Activated T-cell treated with anti-CD3 and anti-CD28 coated beads, Interleukin-2, amount 50 U/mL, for 24 hours (primary cell): ENCODE data around the gene MAN1C1.

Experiments used
- DNase-seq: peaks from one replicate; pipeline ENCODE4 v3.0.0-alpha.2; 2020
- H3K27ac Mint-ChIP-seq: 2 replicates; pipeline ENCODE4 v1.8.0; 2020; ENCODE audit warnings: mild to moderate bottlenecking, mixed read lengths
- H3K27me3 Mint-ChIP-seq: 2 replicates; pipeline ENCODE4 v1.8.0; 2020; ENCODE audit warnings: mixed read lengths
- H3K36me3 Mint-ChIP-seq: 2 replicates; pipeline ENCODE4 v1.8.0; 2020; ENCODE audit warnings: low read depth, mixed read lengths
- H3K4me1 Mint-ChIP-seq: 2 replicates; pipeline ENCODE4 v1.8.0; 2020; ENCODE audit warnings: low read depth, mixed read lengths
- H3K4me3 Mint-ChIP-seq: 2 replicates; pipeline ENCODE4 v1.8.0; 2020; ENCODE audit warnings: mild to moderate bottlenecking, moderate library complexity, mixed read lengths
- H3K9me3 Mint-ChIP-seq: 2 replicates; pipeline ENCODE4 v1.8.0; 2020; ENCODE audit warnings: mixed read lengths

The MAN1C1 gene

DNA sequence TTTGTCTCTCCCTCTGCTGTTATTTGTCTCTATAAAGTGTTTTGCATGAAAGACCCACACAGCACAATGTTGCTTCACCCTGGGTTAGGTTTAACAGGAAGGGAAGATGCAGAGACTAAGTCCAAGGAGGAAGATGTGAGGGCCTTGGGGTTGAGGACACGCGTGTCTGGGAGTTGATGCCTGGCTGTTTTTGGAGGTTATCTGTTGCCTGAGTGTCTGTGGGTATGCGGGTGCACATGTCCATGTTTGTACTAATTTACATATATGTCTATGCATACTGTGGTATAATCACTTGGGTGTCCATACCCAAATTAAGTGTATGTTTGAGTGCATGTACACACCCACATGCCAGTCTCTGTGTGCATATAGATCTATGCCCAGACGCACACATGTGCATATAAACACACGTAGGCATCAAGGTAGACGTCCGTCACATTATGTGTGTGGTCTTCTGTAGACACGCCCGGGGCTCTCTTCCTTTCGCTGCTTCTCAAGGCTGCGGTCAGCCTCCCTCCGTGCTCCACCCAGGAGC is 962 bp upstream of the MAN1C1 start:
- Mint-ChIP-seq H3K4me3 (peak overlapping the region; percentile 51), H3K4me1 (peaks cover 49% of the 10 kb centered on the region), H3K36me3 (no peaks in the 10 kb centered on the region), H3K27ac (peak overlapping the region; percentile 3), H3K9me3 (no peaks in the 10 kb centered on the region), H3K27me3 (peaks cover 32% of the 10 kb centered on the region)
- no peak for DNase-seq

- Mint-ChIP-seq H3K36me3 (no peaks in the 10 kb centered on the region), H3K27ac (no peak overlapping the region), H3K4me1 (peaks cover 60% of the 10 kb centered on the region), H3K4me3 (peak overlapping the region; percentile 67), H3K9me3 (no peaks in the 10 kb centered on the region), H3K27me3 (peaks cover 27% of the 10 kb centered on the region)
- DNase-seq, result peak; percentile 62
These were observed 515 bp downstream of the MAN1C1 start for GRCh38 chr1:25616987-25617624.

DNA sequence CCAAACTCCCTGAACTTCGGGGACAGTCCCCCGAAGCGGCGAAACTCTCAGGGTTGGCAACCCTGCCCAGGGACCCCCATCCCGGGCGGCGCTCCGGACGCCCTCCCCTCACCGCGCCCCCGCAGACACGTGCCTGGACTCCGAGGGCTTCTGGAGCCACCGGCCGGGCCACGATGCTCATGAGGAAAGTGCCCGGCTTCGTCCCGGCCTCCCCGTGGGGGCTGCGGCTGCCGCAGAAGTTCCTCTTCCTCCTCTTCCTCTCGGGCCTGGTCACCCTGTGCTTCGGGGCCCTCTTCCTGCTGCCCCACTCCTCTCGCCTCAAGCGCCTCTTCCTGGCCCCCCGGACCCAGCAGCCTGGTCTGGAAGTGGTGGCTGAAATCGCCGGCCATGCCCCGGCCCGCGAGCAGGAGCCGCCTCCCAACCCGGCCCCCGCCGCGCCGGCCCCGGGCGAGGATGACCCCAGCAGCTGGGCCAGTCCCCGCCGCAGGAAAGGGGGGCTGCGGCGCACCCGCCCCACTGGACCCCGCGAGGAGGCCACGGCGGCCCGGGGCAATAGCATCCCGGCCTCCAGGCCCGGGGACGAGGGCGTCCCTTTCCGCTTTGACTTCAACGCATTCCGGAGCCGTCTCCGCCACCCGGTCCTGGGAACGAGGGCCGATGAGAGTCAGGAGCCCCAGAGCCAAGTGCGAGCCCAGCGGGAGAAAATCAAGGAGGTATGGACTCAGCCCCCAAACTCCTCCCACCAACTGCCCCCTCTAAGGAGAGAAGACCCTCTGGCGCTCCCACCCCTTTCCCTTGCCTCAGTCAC is 1.2 kb downstream of the MAN1C1 start:
- DNase-seq, result peak; percentile 56
- Mint-ChIP-seq H3K4me1 (peaks cover 68% of the 10 kb centered on the region), H3K9me3 (no peaks in the 10 kb centered on the region), H3K4me3 (peak overlapping the region; percentile 78), H3K27me3 (peaks cover 23% of the 10 kb centered on the region), H3K36me3 (no peaks in the 10 kb centered on the region), H3K27ac (peak overlapping the region; percentile 78)

GRCh38 chr1:25618433-25618808 is 1.8 kb downstream of the MAN1C1 start:
- Mint-ChIP-seq H3K4me1 (peaks cover 74% of the 10 kb centered on the region), H3K4me3 (peak overlapping the region; percentile 78), H3K36me3 (no peaks in the 10 kb centered on the region), H3K27ac (peak overlapping the region; percentile 78), H3K9me3 (no peaks in the 10 kb centered on the region), H3K27me3 (peaks cover 17% of the 10 kb centered on the region)
- peak; percentile 49 for DNase-seq

- Mint-ChIP-seq H3K27ac (no peak overlapping the region), H3K27me3 (peaks cover 13% of the 10 kb centered on the region), H3K9me3 (no peaks in the 10 kb centered on the region), H3K4me3 (peak overlapping the region; percentile 78), H3K4me1 (peaks cover 80% of the 10 kb centered on the region), H3K36me3 (no peaks in the 10 kb centered on the region)
- peak; percentile 74 for DNase-seq
These were observed 2.7 kb downstream of the MAN1C1 start for GRCh38 chr1:25619101-25619890.

DNA sequence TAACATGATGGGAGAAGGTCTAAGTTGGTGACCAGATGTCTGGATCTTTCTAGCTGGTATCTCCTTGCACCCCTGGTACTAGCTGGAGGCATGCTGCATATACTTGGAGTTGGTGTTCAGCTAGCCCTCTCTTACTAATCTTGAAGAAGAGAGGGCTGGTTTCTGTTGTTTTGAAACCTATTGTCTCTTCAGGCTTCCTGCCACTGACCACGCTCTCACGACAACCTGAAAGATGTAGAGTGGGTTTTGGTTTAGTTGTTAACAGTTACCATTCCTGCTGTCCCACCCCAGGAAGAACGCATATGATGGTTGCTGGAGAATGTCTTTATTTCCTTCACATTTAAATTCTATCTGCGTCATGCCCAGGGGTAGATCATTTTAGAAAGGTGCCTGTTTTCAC is 3.6 kb downstream of the MAN1C1 start:
- Mint-ChIP-seq H3K4me3 (peak overlapping the region; percentile 78), H3K27me3 (peaks cover 10% of the 10 kb centered on the region), H3K9me3 (no peaks in the 10 kb centered on the region), H3K4me1 (peaks cover 77% of the 10 kb centered on the region), H3K36me3 (no peaks in the 10 kb centered on the region), H3K27ac (peak overlapping the region; percentile 45)
- DNase-seq, result no peak

DNA sequence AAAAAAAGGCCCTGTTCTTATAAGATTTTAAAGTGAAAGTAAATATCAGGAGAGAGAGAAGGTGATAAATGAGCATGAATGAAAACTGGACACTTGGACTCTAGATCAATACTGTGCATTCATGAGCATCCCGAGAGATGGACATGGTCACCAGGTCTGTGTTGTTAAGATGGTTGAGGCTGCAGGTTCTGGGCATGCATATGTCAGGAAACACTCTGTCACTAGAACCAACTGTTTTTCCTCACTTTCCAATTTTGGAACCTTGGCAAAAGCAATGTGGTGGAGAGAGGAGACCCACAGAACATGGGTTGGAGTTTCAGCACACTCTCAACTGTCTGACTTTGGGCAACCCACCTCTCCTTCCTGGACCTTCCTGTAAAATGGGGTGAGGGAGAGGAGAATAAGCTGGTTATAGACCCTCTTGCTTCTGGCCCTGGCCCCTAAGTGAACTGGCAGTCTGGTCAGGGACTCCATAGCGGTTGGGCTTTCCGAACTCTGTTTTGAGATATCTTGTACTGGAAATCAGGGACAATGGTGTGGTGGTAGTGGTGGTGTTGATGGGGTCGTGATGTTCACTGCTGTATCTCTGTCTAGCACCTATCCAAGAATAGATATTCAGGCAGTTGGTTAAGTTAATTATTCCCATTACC is 4.2 kb downstream of the MAN1C1 start:
- Mint-ChIP-seq H3K4me3 (peak overlapping the region; percentile 78), H3K36me3 (peaks cover under 1% of the 10 kb centered on the region), H3K27ac (no peak overlapping the region), H3K27me3 (peaks cover 10% of the 10 kb centered on the region), H3K4me1 (peaks cover 72% of the 10 kb centered on the region), H3K9me3 (no peaks in the 10 kb centered on the region)
- DNase-seq, result no peak

DNA sequence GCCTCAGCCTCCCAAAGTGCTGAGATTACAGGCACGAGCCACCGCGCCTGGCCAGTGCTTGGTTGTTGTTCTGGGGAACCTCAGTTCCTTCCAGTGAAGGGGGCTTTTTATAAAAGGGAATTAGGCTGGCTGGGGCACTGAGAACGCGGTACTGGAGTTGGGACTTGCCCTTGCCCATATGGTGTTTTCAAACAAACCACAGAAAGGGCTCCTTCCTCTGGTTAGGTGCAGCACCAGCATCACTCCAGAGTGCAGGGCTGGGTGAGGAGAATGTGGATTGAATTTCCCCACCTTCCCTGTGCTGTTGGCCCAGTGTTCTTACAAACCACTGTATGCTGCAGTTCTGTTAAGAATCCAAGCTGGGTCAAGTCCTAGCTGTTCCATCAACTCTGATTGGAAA is 5.3 kb downstream of the MAN1C1 start:
- DNase-seq, result no peak
- H3K9me3 Mint-ChIP-seq, result no peaks in the 10 kb centered on the region
- H3K36me3 Mint-ChIP-seq, result peaks cover 3% of the 10 kb centered on the region
- H3K4me1 Mint-ChIP-seq, result peaks cover 70% of the 10 kb centered on the region
- peaks cover 10% of the 10 kb centered on the region for H3K27me3 Mint-ChIP-seq
- no peak overlapping the region for H3K27ac Mint-ChIP-seq
- H3K4me3 Mint-ChIP-seq, result peak overlapping the region; percentile 16

GRCh38 chr1:25622531-25622930 is 5.9 kb downstream of the MAN1C1 start:
- Mint-ChIP-seq H3K27me3 (peaks cover 10% of the 10 kb centered on the region), H3K4me1 (peaks cover 75% of the 10 kb centered on the region), H3K9me3 (no peaks in the 10 kb centered on the region), H3K36me3 (peaks cover 3% of the 10 kb centered on the region), H3K27ac (no peak overlapping the region), H3K4me3 (peak overlapping the region; percentile 11)
- DNase-seq, result no peak

GRCh38 chr1:25623007-25623406 is 6.4 kb downstream of the MAN1C1 start:
- DNase-seq, result no peak
- Mint-ChIP-seq H3K9me3 (no peaks in the 10 kb centered on the region), H3K36me3 (peaks cover 3% of the 10 kb centered on the region), H3K27me3 (peaks cover 10% of the 10 kb centered on the region), H3K27ac (no peak overlapping the region), H3K4me3 (no peak overlapping the region), H3K4me1 (peaks cover 78% of the 10 kb centered on the region)

DNA sequence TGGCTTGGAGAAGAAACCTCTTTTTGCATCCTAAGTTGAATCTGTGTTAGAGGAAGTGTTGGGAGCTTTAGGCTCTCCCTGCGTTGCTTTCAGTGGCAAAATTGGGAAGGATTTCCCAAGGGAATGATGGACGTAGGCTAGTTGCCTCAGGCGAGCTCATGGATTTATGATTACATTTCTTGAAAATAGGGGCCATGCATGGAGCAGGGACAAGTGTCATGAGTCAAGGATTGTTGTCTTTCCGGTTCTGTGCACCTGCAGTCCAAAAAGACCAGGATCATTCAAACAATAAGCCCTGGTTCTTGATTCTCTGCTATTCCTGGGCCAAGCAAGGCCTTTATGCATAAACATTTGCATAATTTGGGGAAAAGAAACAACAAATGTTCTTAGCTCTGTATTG is 7.1 kb downstream of the MAN1C1 start:
- Mint-ChIP-seq H3K36me3 (peaks cover 3% of the 10 kb centered on the region), H3K4me3 (no peak overlapping the region), H3K4me1 (peaks cover 73% of the 10 kb centered on the region), H3K27ac (peak overlapping the region; percentile 10), H3K9me3 (no peaks in the 10 kb centered on the region), H3K27me3 (peaks cover 5% of the 10 kb centered on the region)
- no peak for DNase-seq

- Mint-ChIP-seq H3K4me1 (peaks cover 73% of the 10 kb centered on the region), H3K9me3 (no peaks in the 10 kb centered on the region), H3K4me3 (no peak overlapping the region), H3K36me3 (peaks cover 3% of the 10 kb centered on the region), H3K27ac (peak overlapping the region; percentile 47), H3K27me3 (peaks cover 5% of the 10 kb centered on the region)
- DNase-seq, result no peak
These were observed 7.6 kb downstream of the MAN1C1 start for GRCh38 chr1:25624156-25624555.

- Mint-ChIP-seq H3K4me1 (peaks cover 73% of the 10 kb centered on the region), H3K27me3 (peaks cover 5% of the 10 kb centered on the region)
These were observed 8.0 kb downstream of the MAN1C1 start for GRCh38 chr1:25624604-25625003.

DNA sequence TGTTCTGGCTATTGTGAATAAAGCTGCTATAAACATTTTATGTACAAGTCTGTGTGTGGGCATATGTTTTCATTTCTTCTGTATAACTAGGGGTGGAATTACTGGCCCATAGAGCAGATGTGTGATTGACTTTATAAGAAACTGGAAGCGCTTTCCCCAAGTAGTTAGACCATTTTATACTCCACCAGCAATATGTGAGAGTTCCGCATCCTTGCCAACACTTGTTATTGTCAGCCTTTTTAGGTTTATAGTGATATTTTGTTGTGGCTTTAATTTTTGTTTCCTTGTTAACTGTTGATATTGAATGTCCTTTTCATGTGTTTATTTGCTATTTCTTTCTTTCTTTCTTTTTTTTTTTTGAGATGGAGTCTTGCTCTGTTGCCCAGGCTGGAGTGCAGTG is 9.4 kb downstream of the MAN1C1 start:
- Mint-ChIP-seq H3K36me3 (peaks cover 3% of the 10 kb centered on the region), H3K4me3 (no peak overlapping the region), H3K27me3 (peaks cover 4% of the 10 kb centered on the region), H3K9me3 (no peaks in the 10 kb centered on the region), H3K4me1 (peaks cover 73% of the 10 kb centered on the region), H3K27ac (no peak overlapping the region)
- DNase-seq, result no peak

More at GRCh38 chr1:25624604-25625003, 8.0 kb downstream of the MAN1C1 start:
- H3K27ac Mint-ChIP-seq, result no peak overlapping the region
- no peak for DNase-seq
- H3K4me3 Mint-ChIP-seq, result no peak overlapping the region
- H3K9me3 Mint-ChIP-seq, result no peaks in the 10 kb centered on the region
- peaks cover 3% of the 10 kb centered on the region for H3K36me3 Mint-ChIP-seq
